Epithelial cell of esophagus (primary cell): Measurements from ENCODE around the gene FBXO36.

Experiments
- DNase-seq: peaks from one replicate; pipeline ENCODE4 v3.0.0; 2010; ENCODE audit warnings: low read depth
- H3K4me3 ChIP-seq: 2 replicates; pipeline ENCODE4 v1.5.1; 2011; ENCODE audit warnings: mild to moderate bottlenecking, low read length, control low read depth
- TF ChIP-seq, protein P1 (sequence below): IDR thresholded peaks from 2 replicates; pipeline ENCODE4 v1.5.1; 2011; ENCODE audit warnings: low read depth, mild to moderate bottlenecking, low read length, control low read depth, inconsistent platforms; ENCODE audit not compliant: insufficient read depth; ENCODE audit errors: missing control alignments

Gene FBXO36

DNA sequence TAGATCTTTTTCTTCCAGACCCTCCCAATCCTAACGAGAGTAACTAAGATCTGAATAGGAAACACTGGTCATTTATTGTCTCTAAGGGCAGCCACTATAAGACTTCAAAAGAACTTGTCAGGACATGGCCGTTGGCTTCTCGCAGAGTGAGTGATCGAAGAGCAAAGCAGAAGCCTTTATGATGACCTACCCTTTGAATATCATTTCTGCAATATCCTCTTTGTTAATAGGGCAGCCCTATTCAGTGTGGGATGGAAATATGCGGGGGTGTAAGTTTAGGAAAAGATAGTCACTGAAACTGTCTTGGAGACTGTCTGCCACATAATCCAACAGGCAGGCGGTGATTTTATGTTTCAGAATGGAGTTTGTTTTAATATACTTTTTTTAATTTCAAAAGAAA lies 70.9 kb downstream of the FBXO36 start:
- H3K4me3 ChIP-seq = no peak overlapping the region
- DNase-seq = peak; percentile 30
- TF ChIP-seq, protein P1, sequence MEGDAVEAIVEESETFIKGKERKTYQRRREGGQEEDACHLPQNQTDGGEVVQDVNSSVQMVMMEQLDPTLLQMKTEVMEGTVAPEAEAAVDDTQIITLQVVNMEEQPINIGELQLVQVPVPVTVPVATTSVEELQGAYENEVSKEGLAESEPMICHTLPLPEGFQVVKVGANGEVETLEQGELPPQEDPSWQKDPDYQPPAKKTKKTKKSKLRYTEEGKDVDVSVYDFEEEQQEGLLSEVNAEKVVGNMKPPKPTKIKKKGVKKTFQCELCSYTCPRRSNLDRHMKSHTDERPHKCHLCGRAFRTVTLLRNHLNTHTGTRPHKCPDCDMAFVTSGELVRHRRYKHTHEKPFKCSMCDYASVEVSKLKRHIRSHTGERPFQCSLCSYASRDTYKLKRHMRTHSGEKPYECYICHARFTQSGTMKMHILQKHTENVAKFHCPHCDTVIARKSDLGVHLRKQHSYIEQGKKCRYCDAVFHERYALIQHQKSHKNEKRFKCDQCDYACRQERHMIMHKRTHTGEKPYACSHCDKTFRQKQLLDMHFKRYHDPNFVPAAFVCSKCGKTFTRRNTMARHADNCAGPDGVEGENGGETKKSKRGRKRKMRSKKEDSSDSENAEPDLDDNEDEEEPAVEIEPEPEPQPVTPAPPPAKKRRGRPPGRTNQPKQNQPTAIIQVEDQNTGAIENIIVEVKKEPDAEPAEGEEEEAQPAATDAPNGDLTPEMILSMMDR = no peak

DNA sequence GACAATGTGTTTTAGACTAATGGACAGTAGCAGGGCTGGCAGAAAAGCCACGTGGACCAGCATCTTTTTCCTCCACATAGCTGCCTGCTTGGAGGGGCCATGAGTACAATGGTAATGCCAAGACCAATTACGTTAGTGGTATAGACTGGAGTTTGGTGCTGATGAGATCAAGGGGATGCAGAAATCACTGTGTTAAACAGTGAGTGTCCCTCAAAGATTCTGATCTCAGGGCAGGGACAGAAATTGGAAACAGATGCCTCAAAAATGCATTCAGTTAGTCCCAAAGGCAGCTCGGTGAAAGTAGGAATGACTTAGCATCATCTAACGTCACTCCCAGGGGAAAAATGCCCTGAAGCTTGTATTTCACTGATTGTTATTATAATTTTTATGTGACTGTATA lies 74.0 kb downstream of the FBXO36 start:
- no peak overlapping the region for H3K4me3 ChIP-seq
- DNase-seq = no peak
- TF ChIP-seq, protein P1 = no peak

DNA sequence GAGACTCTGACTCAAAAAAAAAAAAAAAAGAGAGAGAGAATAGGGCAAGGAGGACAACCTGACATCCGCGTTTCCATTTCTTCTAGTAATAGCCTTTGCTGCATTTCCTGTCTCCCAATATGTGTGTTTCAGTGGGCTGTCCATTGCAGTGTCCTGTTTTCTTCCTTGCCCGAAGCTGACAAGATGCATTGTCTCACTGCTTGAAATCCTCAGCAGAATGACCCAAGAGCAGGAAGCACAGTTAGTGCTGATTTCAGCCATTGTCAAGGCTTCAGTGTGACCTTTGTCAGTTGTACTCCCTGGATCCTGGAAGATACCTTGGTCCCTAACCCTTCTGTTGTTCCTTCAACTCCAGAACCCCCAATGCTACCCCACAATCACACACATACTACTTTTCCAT lies 75.3 kb downstream of the FBXO36 start:
- DNase-seq = no peak
- no peak overlapping the region for H3K4me3 ChIP-seq
- TF ChIP-seq, protein P1 = no peak

DNA sequence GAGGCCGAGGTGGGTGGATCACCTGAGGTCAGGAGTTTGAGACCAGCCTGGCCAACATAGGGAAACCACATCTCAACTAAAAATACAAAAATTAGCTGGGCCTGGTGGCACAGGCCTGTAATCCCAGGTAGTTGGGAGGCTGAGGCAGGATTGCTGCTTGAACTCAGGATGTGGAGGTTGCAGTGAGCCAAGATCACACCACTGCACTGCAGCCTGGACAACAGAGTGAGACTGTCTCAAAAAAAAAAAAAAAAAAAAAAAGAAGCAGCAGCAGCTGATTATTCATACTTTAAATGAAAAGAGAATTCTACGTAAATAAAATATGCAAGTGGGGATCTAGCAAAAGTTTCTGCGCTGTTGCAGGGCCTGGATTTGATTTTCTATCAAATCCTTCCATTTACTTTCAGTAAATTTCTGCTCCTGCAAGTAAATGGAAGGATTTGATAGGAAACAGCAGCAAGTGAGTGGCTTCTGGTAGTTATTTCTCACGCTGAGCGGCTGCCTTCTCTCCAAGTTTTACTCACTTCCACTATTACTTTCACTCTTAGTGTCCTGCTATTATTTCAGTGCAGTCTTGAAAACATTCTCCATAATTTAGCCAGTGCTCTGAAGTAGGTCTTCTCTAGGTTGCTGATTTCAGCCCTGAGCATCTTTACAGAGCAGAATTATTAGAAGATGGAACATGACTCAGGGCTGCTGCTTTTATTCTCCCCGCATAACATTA lies 78.0 kb downstream of the FBXO36 start:
- TF ChIP-seq, protein P1 = no peak
- DNase-seq = no peak
- no peak overlapping the region for H3K4me3 ChIP-seq

DNA sequence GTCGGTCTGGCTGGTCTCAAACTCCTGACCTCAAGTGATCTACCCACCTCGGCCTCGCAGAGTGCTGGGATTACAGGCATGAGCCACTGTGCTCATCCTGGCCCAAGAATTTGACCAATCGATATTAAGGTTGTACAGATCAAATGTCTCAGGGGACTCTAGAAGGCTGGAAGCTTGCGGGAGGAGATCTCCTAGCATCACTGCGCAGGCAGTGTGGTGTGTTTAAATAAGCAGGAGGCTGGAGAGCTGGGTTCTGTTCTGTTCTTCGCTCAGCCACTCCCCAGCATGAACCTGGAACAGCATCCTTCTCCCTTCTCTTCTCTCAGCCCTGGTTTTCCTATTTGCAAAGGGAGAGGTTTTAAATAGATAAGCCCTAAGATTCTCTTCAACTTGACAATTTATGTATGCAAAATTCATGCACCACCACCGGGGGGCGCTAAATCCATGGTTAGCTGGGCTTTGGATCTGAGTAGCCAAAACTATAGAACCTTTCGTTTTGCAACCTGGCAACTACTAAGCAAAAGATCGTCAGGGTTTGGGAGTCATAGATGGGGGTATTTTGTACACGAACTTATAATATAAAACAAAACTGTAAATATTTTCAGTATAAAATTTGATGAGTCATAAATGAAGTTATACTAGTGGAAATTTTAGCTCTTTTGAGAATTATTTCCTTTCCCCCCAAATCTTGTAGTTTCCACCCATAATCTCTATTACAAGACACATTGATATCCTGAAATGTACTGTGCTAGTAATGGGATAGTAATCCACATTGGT lies 85.8 kb downstream of the FBXO36 start:
- no peak overlapping the region for H3K4me3 ChIP-seq
- TF ChIP-seq, protein P1 = peak; percentile 79
- DNase-seq = peak; percentile 78

DNA sequence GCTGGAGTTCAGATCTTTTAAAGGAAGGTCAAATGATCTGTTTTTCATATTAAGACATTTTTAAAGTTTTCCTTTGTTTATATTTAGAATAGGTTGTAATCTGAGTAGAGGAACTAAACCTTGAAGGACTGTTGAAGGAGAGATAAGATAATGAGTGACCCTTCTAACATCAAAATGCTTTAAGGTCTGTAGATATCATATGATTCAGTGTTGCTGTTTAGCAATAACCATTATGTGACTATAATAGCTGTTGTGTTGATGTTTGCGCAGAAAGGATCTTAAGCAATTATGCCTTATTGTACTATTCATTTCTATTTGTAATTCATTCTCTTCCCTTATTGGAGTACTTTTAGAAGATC lies 86.4 kb downstream of the FBXO36 start:
- H3K4me3 ChIP-seq = no peak overlapping the region
- no peak for DNase-seq
- TF ChIP-seq, protein P1 = no peak
